HG02884 (cell line): ENCODE results near the gene PITPNB.

Experiments used
- ATAC-seq: cut with Tn5 transposase; IDR thresholded peaks from one replicate; pipeline ENCODE4 v1.9.1; 2021; ENCODE audit warnings: mild to moderate bottlenecking, moderate library complexity; ENCODE audit not compliant: unreplicated experiment

The PITPNB gene

DNA sequence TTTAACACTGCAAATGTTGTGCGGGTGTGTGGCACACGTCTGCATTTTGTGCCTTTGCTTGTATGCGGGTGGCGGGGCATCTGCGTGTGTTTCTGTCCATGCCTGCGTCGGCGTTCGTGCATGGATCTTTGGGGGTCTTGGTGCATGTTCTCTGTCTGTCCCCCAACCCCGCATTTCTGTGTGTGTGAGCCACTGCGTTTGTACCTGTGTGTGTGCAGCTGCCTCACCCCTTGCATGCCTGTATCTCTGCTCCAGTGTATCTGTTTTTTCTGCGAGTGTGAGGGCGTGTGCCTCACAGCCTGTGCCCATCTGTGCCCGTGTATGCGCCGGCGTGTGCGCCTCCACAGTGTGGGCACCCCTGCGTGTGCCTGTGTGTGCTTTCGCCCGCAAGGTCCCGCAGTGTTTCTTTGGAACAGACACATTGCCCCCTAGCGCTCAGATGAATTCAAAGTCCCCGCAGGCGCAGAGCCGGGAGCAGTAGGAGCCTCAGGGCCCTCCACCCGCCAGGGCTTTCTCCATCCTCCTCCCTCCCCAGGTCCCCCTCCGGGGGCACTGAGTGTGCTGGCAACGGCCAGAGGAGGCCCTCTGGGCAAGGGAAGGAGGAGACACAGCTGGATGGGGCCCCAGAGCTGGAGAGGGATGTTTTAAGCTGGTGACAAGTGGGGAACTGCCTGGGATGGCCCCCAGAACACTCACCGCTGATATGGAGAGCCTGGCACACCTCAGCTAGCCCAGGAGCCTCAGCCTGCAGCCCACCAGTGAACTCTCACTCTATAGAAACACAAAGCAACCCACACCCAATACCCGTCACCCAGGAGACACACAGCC is 114.4 kb downstream of the PITPNB start:
- ATAC-seq: no peak

- no peak for ATAC-seq
Observed at GRCh38 chr22:27803841-27804415, 115.1 kb downstream of the PITPNB start.

DNA sequence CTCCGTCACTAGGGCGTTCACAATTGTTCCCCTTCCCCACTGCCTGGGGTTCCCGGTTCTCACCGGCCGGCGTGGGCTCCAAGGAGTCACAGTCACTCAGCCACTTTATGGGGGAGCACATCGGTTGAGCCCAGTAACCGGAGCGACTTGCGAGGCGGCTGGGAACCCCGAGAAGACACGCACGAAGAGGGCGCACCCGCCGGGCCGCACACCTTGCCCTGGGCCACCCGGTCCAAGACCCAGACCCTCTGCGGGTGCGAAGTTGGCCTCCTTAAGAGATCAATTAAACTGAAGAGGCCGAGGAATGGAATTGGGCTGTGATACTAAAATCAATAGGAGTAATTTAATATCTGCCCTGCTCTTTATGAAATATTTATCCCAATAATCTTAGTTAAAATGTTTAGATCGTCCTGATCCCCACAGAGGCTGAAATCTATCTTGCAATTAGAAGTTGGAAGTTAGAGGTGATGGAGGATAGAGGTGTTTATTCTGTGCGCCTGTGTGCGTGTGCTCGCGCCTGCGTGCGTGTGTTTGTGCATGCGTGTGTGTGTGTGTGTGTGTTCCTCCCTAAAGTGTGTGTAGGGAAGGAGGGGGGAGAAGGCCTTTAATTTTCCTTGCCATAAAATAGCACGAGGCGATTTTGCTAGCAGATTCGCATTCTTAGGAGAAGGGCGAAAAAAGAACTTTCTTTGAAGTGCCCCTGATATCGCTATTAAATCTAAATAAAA is 116.5 kb downstream of the PITPNB start:
- ATAC-seq: no peak
